NCI-H526 treated with DMSO at 0.1 percent for 48 hours (cell line): ENCODE measurements around the gene TPO.
"Not testable (repeated sequence)": the region's sequence is repeated elsewhere in the genome, so short reads cannot be mapped to it uniquely, and the experiment has no call there.

ENCODE experiments used
- DNase-seq: peaks from one replicate; lab custom pipeline; 2025; lab: John Stamatoyannopoulos, UW

The TPO gene

GRCh38 chr2:1405967-1406366, 7.3 kb upstream of the TPO start:
- no peak for DNase-seq

DNA sequence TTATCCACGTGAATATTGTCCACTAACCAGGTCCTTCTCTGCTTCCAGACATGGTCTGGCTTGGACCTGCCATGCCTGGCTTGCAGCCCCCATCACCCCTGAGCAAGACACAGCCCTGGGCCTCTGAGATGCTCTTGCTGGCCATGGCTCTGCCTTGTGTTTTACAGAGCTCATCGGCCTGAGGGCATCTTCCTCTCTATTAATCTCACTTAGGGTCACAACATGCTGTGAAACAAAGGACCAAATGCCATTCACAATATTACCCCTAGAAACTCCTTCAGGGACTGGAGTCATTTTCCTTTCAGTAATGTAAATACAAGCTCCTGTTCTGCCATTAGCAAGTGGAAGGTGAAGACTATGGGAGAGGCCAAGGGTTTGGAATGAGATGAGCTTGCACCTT, 6.8 kb upstream of the TPO start:
- no peak for DNase-seq

GRCh38 chr2:1407950-1408675, 5.2 kb upstream of the TPO start:
- DNase-seq: no peak

GRCh38 chr2:1414121-1414520, 858 bp downstream of the TPO start:
- DNase-seq: no peak

- not testable (repeated sequence) for DNase-seq
Measured at GRCh38 chr2:1414901-1415300, 1.6 kb downstream of the TPO start.

DNA sequence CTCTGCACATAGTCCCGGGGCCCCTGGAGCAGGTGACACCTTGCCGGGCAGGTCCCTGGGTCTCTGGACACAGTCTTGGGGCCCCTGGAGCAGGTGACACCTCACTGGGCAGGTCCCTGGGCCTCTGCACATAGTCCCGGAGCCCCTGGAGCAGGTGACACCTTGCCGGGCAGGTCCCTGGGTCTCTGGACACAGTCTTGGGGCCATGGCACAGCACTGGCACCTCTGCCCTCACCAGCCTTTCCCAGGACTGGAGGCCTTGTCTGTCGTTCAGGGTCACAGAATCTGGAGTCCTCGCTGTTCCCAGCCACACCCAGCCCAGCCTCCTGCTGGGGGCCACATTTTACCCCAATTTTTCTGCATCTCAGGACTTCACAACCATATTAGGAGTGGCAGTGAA, 2.2 kb downstream of the TPO start:
- DNase-seq: no peak

DNA sequence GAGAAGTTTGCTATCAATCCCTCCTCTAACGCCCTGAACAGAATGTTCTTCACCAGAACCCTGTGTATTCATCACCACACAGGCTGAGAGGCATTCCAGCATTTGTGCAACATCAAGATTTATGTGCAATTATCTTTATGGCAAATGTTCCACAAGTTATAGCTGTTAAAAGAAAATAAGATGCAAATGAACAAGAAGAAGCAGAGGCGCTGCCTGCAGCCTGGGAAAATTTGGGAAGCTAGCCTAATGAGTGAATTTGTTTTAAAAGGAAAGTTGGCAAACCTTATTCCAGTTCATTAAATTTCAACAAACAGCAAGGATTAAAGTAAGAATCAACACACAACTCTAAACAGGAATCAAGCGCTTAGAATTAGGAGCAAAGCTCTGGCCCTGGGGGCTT, 5.3 kb downstream of the TPO start:
- no peak for DNase-seq

DNA sequence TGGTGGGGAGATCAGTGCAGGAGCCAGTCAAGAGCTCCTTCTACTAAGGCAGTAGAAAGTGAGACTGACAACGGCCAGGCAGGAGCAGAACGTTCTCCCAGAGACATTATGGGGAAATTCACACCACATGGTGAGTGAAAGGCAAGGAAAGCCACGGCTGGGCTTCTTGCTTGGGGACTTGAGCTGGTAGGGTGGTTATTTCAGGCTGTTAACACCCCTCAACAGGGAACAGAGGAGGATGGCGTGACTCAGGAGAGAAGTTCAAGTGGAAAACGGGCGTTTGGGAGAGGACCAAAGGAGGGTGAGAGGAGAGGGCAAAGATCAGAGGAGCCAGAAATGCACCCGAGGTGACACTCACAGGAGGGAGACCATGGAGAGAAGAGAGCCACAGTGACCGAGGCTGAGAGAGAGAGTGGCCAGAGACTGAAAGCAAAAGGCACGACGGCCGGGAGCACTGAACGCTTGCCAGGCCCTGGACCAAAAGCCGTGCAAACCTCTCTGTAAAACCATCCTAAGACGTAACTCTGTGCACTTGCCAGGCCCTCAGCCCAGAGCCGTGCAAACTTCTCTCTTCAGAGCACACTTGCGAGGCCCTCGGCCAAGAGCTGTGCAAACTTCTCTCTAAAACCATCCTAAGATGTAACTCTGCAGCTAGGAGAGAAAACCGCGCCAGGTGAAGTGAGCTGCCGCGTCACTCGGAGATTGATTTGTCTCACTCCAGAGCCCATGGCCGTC, 7.7 kb downstream of the TPO start:
- no peak for DNase-seq

DNA sequence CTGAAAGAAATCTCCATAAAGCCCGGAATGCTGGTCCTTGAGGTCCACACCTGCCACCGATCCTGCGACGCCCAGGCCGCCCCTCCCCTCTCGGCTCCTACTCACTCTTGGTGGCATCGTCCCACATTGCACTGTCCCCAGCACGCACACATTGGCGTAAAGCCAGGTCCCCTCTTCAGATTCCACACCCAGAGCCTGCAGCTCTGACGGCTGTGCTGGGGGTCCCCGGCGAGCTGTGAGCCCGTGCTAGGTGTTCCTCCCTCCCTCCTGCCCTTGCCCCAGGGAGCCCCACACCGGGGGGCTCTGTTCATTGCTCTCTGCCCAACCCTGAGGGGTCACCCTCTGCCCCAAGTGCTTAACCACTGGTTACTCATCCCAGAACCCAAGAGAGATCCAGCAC, 8.5 kb downstream of the TPO start:
- no peak for DNase-seq

DNA sequence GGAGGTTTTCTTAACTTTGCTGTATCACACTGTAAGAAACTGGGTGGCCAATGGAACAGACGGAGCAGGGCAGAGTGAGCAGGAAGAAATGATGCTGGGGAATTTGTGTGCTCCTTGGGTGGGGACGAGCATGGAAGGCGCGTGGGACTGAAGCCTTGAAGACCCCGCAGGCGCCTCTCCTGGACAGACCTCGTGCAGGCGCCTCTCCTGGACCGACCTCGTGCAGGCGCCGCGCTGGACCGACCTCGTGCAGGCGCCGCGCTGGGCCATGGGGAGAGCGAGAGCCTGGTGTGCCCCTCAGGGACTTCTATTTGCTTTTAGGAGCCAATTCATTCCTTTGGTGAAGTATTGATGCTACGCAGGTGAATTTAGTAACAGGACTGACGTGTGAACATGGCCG, 8.9 kb downstream of the TPO start:
- DNase-seq: no peak

DNA sequence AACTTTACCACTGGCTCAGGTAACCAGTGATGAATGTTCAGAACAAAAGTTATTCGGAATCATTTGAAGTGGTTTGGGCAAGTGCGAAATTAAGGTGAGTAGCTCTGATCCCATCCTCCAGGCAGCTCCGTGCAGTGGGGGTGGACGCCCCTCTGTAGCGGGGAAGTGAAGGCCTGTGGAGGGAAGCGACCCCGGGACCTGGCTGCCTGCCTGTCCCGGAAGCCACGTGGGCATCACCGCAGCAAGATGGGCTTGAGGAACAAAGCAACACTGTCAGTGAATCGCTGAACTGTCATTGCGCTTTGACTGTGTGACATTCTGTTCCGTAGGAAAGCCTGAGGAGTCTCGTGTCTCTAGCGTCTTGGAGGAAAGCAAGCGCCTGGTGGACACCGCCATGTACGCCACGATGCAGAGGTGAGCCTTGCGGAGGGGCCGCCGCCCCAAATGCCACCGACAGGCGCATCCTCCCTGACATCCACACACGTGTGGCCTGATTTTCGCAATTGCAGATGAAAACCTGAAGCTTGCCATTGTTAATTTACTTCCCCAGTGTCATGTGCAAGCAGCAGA, 9.5 kb downstream of the TPO start:
- DNase-seq: no peak

GRCh38 chr2:1427086-1427485, 13.8 kb downstream of the TPO start:
- DNase-seq: no peak

- no peak for DNase-seq
Measured at GRCh38 chr2:1429895-1430294, 16.6 kb downstream of the TPO start.

DNA sequence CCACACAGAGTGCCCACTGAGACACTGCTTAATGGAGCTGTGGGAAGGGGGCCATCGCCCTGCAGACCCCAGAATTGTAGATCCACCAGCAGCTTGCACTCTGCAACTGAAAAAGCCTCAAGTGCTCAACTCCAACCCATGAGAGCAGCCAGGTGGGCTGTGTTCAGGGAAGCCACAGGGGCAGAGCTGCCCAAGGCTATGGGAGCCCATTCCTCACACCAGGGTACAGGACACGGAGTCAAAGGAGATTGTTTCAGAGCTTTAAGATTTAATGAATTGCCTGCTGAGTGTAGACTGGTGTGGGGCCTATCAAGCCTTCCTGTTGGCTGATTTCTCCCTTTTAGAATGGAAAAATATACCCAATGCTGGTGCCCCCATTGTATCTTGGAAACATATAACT, 17.2 kb downstream of the TPO start:
- DNase-seq: no peak

GRCh38 chr2:1431886-1432400, 18.7 kb downstream of the TPO start:
- no peak for DNase-seq

- DNase-seq: no peak
Measured at GRCh38 chr2:1432726-1433125, 19.5 kb downstream of the TPO start.

DNA sequence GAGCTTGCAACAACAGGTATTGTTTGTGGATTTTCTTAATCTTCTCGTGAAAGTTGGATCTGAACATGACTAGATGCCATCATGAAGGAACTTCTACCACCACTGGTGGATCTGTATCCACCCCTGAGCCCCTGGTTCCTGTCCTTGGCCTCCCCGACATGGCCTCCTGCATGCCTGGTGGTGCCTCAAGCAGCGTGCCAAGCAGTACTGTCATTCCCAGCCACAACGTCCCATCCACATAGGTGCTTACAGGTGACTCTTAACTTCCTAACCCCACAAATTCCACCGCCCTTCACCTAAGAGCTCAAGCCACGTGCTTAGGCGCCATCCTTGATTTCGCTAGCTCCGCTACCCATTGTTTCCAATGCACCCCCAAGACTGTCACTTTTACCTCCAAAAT, 23.1 kb downstream of the TPO start:
- DNase-seq: no peak

GRCh38 chr2:1437101-1437500, 23.8 kb downstream of the TPO start:
- DNase-seq: no peak

DNA sequence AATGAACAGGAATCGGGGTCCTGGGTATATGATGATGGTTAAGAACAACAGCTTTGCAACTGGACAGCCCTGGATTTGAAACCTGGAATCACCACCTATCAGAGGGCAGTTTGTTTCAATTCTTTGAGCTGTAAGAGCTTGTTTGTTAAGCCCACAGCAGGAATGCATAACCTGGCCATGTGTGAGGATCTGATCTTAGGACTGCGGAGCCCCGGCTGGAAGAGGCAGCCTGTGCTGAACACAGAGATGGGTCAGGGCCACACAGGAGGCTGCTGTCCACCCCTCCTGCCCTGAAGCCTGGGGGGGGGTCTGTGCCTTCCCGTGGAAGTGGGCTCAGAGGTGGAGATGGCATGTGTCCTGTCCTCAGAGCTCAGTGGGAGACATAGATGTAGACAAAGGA, 24.3 kb downstream of the TPO start:
- DNase-seq: no peak

- DNase-seq: no peak
Measured at GRCh38 chr2:1438972-1439371, 25.7 kb downstream of the TPO start.

DNA sequence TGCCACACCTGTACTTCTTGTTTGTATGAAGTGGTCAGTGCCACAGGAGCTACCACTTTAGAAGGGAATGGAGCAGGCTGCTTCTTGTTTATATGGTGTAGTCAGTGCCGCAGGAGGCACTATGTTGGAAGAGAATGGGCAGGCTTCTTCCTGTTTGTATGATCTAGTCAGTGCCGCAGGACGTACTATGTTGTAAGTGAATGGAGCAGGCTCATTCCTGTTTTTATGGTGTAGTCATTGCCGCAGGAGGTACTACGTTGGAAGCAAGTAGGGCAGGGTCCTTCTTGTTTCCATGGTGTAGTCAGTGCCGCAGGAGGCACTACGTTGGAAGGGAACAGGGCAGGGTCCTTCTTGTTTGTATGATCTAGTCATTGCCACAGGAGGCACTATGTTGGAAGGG, 27.3 kb downstream of the TPO start:
- DNase-seq: no peak

- no peak for DNase-seq
Measured at GRCh38 chr2:1446301-1446700, 33.0 kb downstream of the TPO start.

DNA sequence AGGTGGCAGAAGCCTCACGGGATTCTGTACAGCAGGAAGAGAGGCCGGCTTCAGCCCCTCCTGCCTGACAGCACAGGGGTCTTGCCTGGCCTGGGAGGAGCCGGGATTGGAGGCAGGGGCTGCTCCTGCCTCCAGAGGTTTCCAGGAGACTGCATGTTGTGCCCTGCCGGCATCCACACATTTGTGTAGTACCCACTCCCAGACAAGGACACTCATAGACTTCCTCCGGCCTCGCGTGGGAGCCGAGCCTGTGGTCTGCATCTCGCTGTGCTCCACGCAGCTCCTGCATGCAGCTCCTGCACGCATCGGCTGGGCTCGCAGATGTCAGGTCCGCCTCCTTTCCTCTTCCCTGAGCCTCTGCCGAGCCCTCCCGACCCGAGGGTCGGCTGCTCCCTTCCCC, 34.7 kb downstream of the TPO start:
- no peak for DNase-seq
